Esophagus squamous epithelium (tissue), 5 donors: Measurements from ENCODE around the gene MSL1. TPM values are rescaled to one million over a fixed set of nuclear protein-coding genes. Genes with fewer than 3 reads are reported as not detected.

ENCODE experiments used
- DNase-seq: peaks from one replicate; lab custom pipeline; 2025; lab: John Stamatoyannopoulos, UW
- H3K27ac ChIP-seq, 4 donors: fragments of 200-600 bp; sonication (generic); one replicate each; pipeline ENCODE4 v1.5.1; 2016 to 2019; ENCODE audit warnings: mild to moderate bottlenecking in 1 of 4
- H3K27me3 ChIP-seq, 4 donors: fragments of 200-600 bp; sonication (generic); 1 replicate in 3 of 4; 2 replicates in 1 of 4; pipeline versions ENCODE4 v1.5.1 to v1.6.0; 2017 to 2021; ENCODE audit warnings: antibody characterized with exemption in 1 of 4
- H3K36me3 ChIP-seq, 3 donors: fragments of 200-600 bp; sonication (generic); one replicate each; pipeline ENCODE4 v1.5.1; 2016 to 2019
- H3K4me1 ChIP-seq, 3 donors: fragments of 200-600 bp; sonication (generic); one replicate each; pipeline ENCODE4 v1.5.1; 2017 to 2019
- H3K4me3 ChIP-seq, 4 donors: fragments of 200-600 bp; sonication (generic); 1 replicate in 3 of 4; 2 replicates in 1 of 4; pipeline ENCODE4 v1.5.1; 2016 to 2019; ENCODE audit warnings: mild to moderate bottlenecking in 2 of 4, moderate library complexity in 1 of 4
- H3K9me3 ChIP-seq, 3 donors: fragments of 200-600 bp; sonication (generic); one replicate each; pipeline ENCODE4 v1.5.1; 2016 to 2019
- CTCF ChIP-seq, 6 experiments: fragments of 450-650 bp in 4 of 6; fragments of 200-600 bp in 2 of 6; sonication (generic) in 2 of 6; IDR thresholded peaks; one replicate each; pipeline ENCODE4 v1.5.1; 2016 to 2019; ENCODE audit warnings: antibody characterized with exemption in 6 of 6, mild to moderate bottlenecking in 4 of 6, moderate library complexity in 4 of 6
- POLR2A ChIP-seq, 4 donors: fragments of 450-650 bp; IDR thresholded peaks; one replicate each; pipeline ENCODE4 v1.6.1; 2017; ENCODE audit warnings: antibody characterized with exemption in 4 of 4, mild to moderate bottlenecking in 4 of 4, moderate library complexity in 3 of 4
- WGBS, 2 donors: methylation state at CpG; one replicate each; pipeline ENCODE4 v1.1.5; 2018; 5-methylcytosine and 5-hydroxymethylcytosine counted together
- intact Hi-C: fragments of 100-400 bp; cut with DNase I; formaldehyde crosslinking; loops from one replicate; pipeline ENCODE4 v1.15.0; 2022
- total RNA-seq, 4 donors: library from RNA; depleted of rRNA; stranded (reverse); fragments of >200 nt; gene quantifications; one replicate each; pipeline ENCODE4 v1.1.0, GENCODE V29; 2016
- donor health status: DM: yes; HTN: yes; CAD: no.

MSL1 gene
- total RNA-seq, 4 donors from 2014 or later: 41.5 to 59.9 (median 51.5) TPM

GRCh38 chr17:40095944-40096791 is 25.6 kb upstream of the MSL1 start:
- peak overlapping the region in 2 of 4 donors; percentile 74 to 86 for H3K4me3 ChIP-seq
- peak; percentile 45 for DNase-seq
- H3K27me3 ChIP-seq: no peaks in the 10 kb centered on the region
- intact Hi-C loops: no loop called here
- H3K36me3 ChIP-seq: peaks cover 18 to 64% (median 26%) of the 10 kb centered on the region in 3 donors
- peaks cover 56 to 82% (median 70%) of the 10 kb centered on the region in 3 donors for H3K4me1 ChIP-seq
- 26 to 52% methylated on average over 17 to 21 of the region's 23 CpGs for whole genome bisulfite sequencing, 2 donors
- peak overlapping the region; percentile 95 to 100 (median 98) for H3K27ac ChIP-seq
- peak in 1 of 4 donors; percentile 31 for TF ChIP-seq POLR2A (IDR thresholded peaks at IDR 0.05)
- TF ChIP-seq CTCF (IDR thresholded peaks at IDR 0.05): no peak
- no peaks in the 10 kb centered on the region for H3K9me3 ChIP-seq

GRCh38 chr17:40097087-40097486 is 24.7 kb upstream of the MSL1 start:
- peak overlapping the region; percentile 95 to 100 (median 98) for H3K27ac ChIP-seq
- TF ChIP-seq POLR2A (IDR thresholded peaks at IDR 0.05) (no peak), CTCF (IDR thresholded peaks at IDR 0.05) (no peak)
- peaks cover 18 to 55% (median 26%) of the 10 kb centered on the region in 3 donors for H3K36me3 ChIP-seq
- no peaks in the 10 kb centered on the region for H3K9me3 ChIP-seq
- peak overlapping the region in 2 of 4 donors; percentile 74 to 86 for H3K4me3 ChIP-seq
- peaks cover 65 to 82% (median 72%) of the 10 kb centered on the region in 3 donors for H3K4me1 ChIP-seq
- no peak for DNase-seq
- no peaks in the 10 kb centered on the region for H3K27me3 ChIP-seq
- intact Hi-C loops: no loop called here
- 76 to 81% methylated on average over 10 of the region's 10 CpGs for WGBS, 2 donors

- H3K27ac ChIP-seq: peak overlapping the region; percentile 95 to 100 (median 98)
- peaks cover 18 to 44% (median 20%) of the 10 kb centered on the region in 3 donors for H3K36me3 ChIP-seq
- peaks cover 73 to 82% (median 79%) of the 10 kb centered on the region in 3 donors for H3K4me1 ChIP-seq
- intact Hi-C loops: no loop called here
- WGBS, 2 donors: 23 to 37% methylated on average over 4 to 7 of the region's 9 CpGs
- no peaks in the 10 kb centered on the region for H3K27me3 ChIP-seq
- TF ChIP-seq POLR2A (IDR thresholded peaks at IDR 0.05) (peak in 2 of 4 donors; percentile 22 to 32), CTCF (IDR thresholded peaks at IDR 0.05) (peak in 2 of 6 experiments; percentile 4)
- peak overlapping the region; percentile 17 to 86 (median 76) for H3K4me3 ChIP-seq
- DNase-seq: no peak
- H3K9me3 ChIP-seq: no peaks in the 10 kb centered on the region
These were observed 23.6 kb upstream of the MSL1 start for GRCh38 chr17:40097931-40098845.

- Histone ChIP-seq H3K4me1 (peaks cover 76 to 82% (median 80%) of the 10 kb centered on the region in 3 donors), H3K27ac (peak overlapping the region; percentile 95 to 100 (median 98)), H3K36me3 (peaks cover 17 to 36% (median 18%) of the 10 kb centered on the region in 3 donors), H3K9me3 (no peaks in the 10 kb centered on the region), H3K4me3 (peak overlapping the region; percentile 70 to 86 (median 76)), H3K27me3 (no peaks in the 10 kb centered on the region)
- WGBS, 2 donors: 0 to 2% methylated on average over 6 to 16 of the region's 52 CpGs
- peak; percentile 97 for DNase-seq
- intact Hi-C loops: no loop called here
- TF ChIP-seq CTCF (IDR thresholded peaks at IDR 0.05) (peak in 1 of 6 experiments; percentile 4), POLR2A (IDR thresholded peaks at IDR 0.05) (peak in 2 of 4 donors; percentile 93)
These were observed 22.7 kb upstream of the MSL1 start for GRCh38 chr17:40098846-40099618.
